T-cell (primary cell): Measurements from ENCODE around the gene MILR1. TPM values are rescaled to one million over a fixed set of nuclear protein-coding genes. Genes with fewer than 3 reads are reported as not detected.

Experiments used
- ATAC-seq, 4 experiments: fragments of 200-7000 bp in 3 of 4; fragments of 150-1000 bp in 1 of 4; cut with Tn5 transposase; replicated peaks in 1 of 4; 1 replicate in 3 of 4; 2 replicates in 1 of 4; pipeline ENCODE4 v1.10.0; 2021; ENCODE audit warnings: moderate library complexity in 3 of 4, mild to moderate bottlenecking in 2 of 4, moderate number of reproducible peaks in 1 of 4
- CTCF ChIA-PET, 2 donors: fragments of 300-600 bp; sonication (Branson Sonifier 250); formaldehyde crosslinking; loops; one replicate each; lab custom pipeline; 2022; ENCODE audit warnings: antibody characterized with exemption in 2 of 2; lab: Charles Lee
- POLR2A ChIA-PET, 2 donors: fragments of 300-600 bp; sonication (Branson Sonifier 250); formaldehyde crosslinking; loops; one replicate each; lab custom pipeline; 2022; ENCODE audit warnings: antibody characterized with exemption in 2 of 2; lab: Charles Lee
- DNase-seq, 35 experiments: peaks; one replicate each; pipeline versions ENCODE4 v3.0.0 to v3.0.0-alpha.2; 2013 to 2023
- H3K27ac ChIP-seq: one replicate; pipeline ENCODE4 v1.5.1; 2013; ENCODE audit warnings: low read length
- H3K27me3 ChIP-seq, 2 experiments: replicated peaks in 1 of 2; 1 replicate in 1 of 2; 2 replicates in 1 of 2; pipeline versions ENCODE4 v1.6.1 to v1.7.0; 2013; ENCODE audit warnings: low read length in 1 of 2, mixed read lengths in 1 of 2; ENCODE audit not compliant: control insufficient read depth in 2 of 2, insufficient read depth in 2 of 2; ENCODE audit errors: extremely low read depth in 1 of 2
- H3K36me3 ChIP-seq, 2 donors: 1 replicate in 1 of 2; 2 replicates in 1 of 2; pipeline versions ENCODE4 v1.6.1 to v1.7.0; 2013; ENCODE audit warnings: low read length in 1 of 2; ENCODE audit not compliant: control insufficient read depth in 2 of 2, insufficient read depth in 1 of 2; ENCODE audit errors: extremely low read depth in 1 of 2
- H3K4me1 ChIP-seq, 2 experiments: 1 replicate in 1 of 2; 2 replicates in 1 of 2; pipeline versions ENCODE4 v1.6.1 to v1.7.0; 2013; ENCODE audit warnings: low read length in 2 of 2, mixed read lengths in 1 of 2; ENCODE audit not compliant: insufficient read depth in 2 of 2, control insufficient read depth in 1 of 2; ENCODE audit errors: extremely low read depth in 1 of 2
- H3K4me3 ChIP-seq, 2 donors: 1 replicate in 1 of 2; 2 replicates in 1 of 2; pipeline versions ENCODE4 v1.5.1 to v1.7.0; 2013; ENCODE audit warnings: mild to moderate bottlenecking in 2 of 2, low read length in 1 of 2, moderate library complexity in 1 of 2; ENCODE audit not compliant: control insufficient read depth in 1 of 2; ENCODE audit errors: extremely low read depth in 1 of 2
- H3K9me3 ChIP-seq: 2 replicates; pipeline ENCODE4 v1.7.0; 2013
- H3K27ac Mint-ChIP-seq, 2 donors: one replicate each; pipeline ENCODE4 v1.8.0; 2020 to 2021; ENCODE audit warnings: mild to moderate bottlenecking in 2 of 2, mixed read lengths in 2 of 2
- H3K27me3 Mint-ChIP-seq, 2 donors: one replicate each; pipeline ENCODE4 v1.8.0; 2021 to 2022; ENCODE audit warnings: mixed read lengths in 2 of 2
- H3K36me3 Mint-ChIP-seq: one replicate; pipeline ENCODE4 v1.8.0; 2021; ENCODE audit warnings: mixed read lengths
- H3K4me1 Mint-ChIP-seq, 3 donors: one replicate each; pipeline ENCODE4 v1.8.0; 2020 to 2022; ENCODE audit warnings: mixed read lengths in 3 of 3, mild to moderate bottlenecking in 1 of 3
- H3K4me3 Mint-ChIP-seq, 3 donors: one replicate each; pipeline ENCODE4 v1.8.0; 2020 to 2022; ENCODE audit warnings: mild to moderate bottlenecking in 3 of 3, mixed read lengths in 3 of 3, moderate library complexity in 3 of 3
- H3K9me3 Mint-ChIP-seq, 3 donors: one replicate each; pipeline ENCODE4 v1.8.0; 2020 to 2022; ENCODE audit warnings: mixed read lengths in 3 of 3
- WGBS: methylation state at CpG from one replicate; pipeline ENCODE4 v1.1.5; 2013; ENCODE audit warnings: missing lambda C conversion rate; ENCODE audit not compliant: insufficient coverage; 5-methylcytosine and 5-hydroxymethylcytosine counted together
- total RNA-seq, 35 experiments: library from RNA in 6 of 35; stranded (reverse) in 6 of 35; fragments of 120-200 nt in 1 of 35; gene quantifications; one replicate each; pipeline versions ENCODE4 v1.2.1 to v1.2.4 and lab custom pipeline; 2013 to 2026

MILR1 gene, protein sequence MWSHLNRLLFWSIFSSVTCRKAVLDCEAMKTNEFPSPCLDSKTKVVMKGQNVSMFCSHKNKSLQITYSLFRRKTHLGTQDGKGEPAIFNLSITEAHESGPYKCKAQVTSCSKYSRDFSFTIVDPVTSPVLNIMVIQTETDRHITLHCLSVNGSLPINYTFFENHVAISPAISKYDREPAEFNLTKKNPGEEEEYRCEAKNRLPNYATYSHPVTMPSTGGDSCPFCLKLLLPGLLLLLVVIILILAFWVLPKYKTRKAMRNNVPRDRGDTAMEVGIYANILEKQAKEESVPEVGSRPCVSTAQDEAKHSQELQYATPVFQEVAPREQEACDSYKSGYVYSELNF
- total RNA-seq (under 1 TPM in 2 of 5 donors, not detected in 3; 0.22 to 0.76 TPM), total RNA-seq (lab: John Stamatoyannopoulos, UW) (0 to 2.8 (median 0.12) reads per million in 29 experiments)
- total RNA-seq (2013): 0.87 TPM

DNA sequence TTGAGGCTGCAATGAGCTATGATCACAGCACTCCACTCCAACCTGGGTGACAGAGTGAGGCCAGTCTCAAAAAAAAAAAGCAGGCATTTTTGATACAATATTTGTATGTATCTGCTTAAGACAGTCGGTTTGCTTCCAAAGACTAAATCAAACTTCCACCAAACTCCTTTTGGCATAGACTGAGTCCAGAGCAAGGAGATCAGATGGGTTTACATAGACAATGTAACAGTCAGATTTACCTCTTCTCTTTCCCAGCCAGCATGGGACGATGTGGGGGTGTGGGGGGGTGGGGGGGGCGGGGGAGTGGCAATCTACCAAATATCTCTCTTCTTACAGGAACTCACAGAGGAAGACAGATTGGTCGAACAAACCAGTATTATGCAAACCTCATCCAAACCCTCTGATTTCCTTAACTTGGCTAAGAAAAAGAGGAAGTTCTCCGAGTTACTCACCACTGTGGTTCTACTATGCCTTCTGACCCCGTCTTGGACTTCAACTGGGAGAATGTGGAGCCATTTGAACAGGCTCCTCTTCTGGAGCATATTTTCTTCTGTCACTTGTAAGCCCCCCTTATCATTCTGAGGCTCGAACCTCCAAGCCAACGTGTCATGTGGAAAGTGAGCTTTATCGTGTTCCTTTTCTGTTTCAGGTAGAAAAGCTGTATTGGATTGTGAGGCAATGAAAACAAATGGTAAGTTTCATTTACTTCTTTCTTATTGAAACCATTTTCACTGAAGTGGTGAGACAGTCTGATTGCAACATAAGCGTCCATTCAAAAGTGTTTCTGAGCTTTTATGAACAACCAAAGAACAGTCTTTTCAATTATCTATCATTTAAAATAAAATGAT, at the start of gene MILR1:
Gene MILR1, plus strand, starts transcription at position 451 of the 848 bp plus-strand sequence. Its CDS starts 54 bp downstream, at position 505.
- Histone ChIP-seq H3K9me3 (no peaks in the 10 kb centered on the region), H3K27ac (no peak within 1 kb of the TSS), H3K36me3 (no peaks in the 10 kb centered on the region), H3K4me3 (no peak within 1 kb of the TSS), H3K4me1 (no peaks in the 10 kb centered on the region), H3K27me3 (no peaks in the 10 kb centered on the region)
- ChIA-PET CTCF (interaction anchor here (0.6 to 1.0 kb wide), 2 partner anchors 29 to 263 kb away, joined by 3 read pairs; no protein-coding TSS in a partner anchor), POLR2A (interaction anchor here in 1 of 2 donors (1.0 kb wide), 1 partner anchor 55 kb away, joined by 3 read pairs; no protein-coding TSS in a partner anchor)
- Mint-ChIP-seq H3K9me3 (no peaks in the 10 kb centered on the region), H3K4me3 (peak within 1 kb of the TSS in 1 of 3 donors; percentile 51), H3K4me1 (peaks cover 6 to 20% (median 9%) of the 10 kb centered on the region in 3 donors), H3K36me3 (no peaks in the 10 kb centered on the region), H3K27ac (peak within 1 kb of the TSS; percentile 52 to 58), H3K27me3 (no peaks in the 10 kb centered on the region)
- 27% methylated on average over 3 of the region's 10 CpGs for WGBS
- ATAC-seq: peak in 1 of 4 experiments; percentile 52
- peak in 3 of 35 experiments; percentile 5 to 16 (median 16) for DNase-seq

DNA sequence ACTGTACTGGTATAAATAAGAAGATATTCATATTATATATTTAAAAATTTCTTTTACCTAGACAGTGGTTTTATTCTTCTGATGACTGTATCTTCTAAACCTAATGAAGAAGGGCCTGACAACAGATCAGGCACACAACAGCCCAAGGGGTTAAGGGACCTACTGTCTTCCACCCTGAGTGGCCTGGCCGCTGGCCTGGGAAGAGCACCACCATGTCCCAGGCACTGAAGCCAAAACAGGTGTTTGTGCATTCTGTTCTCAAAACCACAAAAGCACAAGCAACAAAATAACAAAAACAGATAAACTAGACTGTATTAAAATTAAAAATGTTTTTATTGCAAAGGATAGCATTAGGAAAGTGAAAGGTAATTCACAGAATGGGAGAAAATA, 49.2 kb upstream of the MILR1 start:
- H3K9me3 ChIP-seq: no peaks in the 10 kb centered on the region
- H3K36me3 Mint-ChIP-seq: no peaks in the 10 kb centered on the region
- CTCF ChIA-PET: no interaction called here
- ATAC-seq: no peak
- peak overlapping the region in 1 of 3 donors; percentile 6 for H3K4me3 Mint-ChIP-seq
- peaks cover 38 to 46% (median 39%) of the 10 kb centered on the region in 3 donors for H3K4me1 Mint-ChIP-seq
- no peaks in the 10 kb centered on the region for H3K27me3 ChIP-seq
- H3K27ac Mint-ChIP-seq: no peak overlapping the region
- no peak for DNase-seq
- H3K4me1 ChIP-seq: peaks cover 14 to 41% of the 10 kb centered on the region in 2 experiments
- H3K27me3 Mint-ChIP-seq: no peaks in the 10 kb centered on the region
- H3K27ac ChIP-seq: no peak overlapping the region
- H3K9me3 Mint-ChIP-seq: no peaks in the 10 kb centered on the region
- POLR2A ChIA-PET: no interaction called here
- WGBS: 67% methylated on average over 1 of the region's 1 CpG
- no peaks in the 10 kb centered on the region for H3K36me3 ChIP-seq
- H3K4me3 ChIP-seq: no peak overlapping the region

- no peaks in the 10 kb centered on the region for H3K36me3 ChIP-seq
- peak overlapping the region in 1 of 2 donors; percentile 44 for H3K27ac Mint-ChIP-seq
- H3K9me3 Mint-ChIP-seq: no peaks in the 10 kb centered on the region
- no peaks in the 10 kb centered on the region for H3K36me3 Mint-ChIP-seq
- CTCF ChIA-PET: no interaction called here
- peaks cover 35 to 42% (median 37%) of the 10 kb centered on the region in 3 donors for H3K4me1 Mint-ChIP-seq
- H3K4me3 ChIP-seq: no peak overlapping the region
- no CpG with 5 or more reads among the region's 7 CpGs for WGBS
- peaks cover 12 to 36% of the 10 kb centered on the region in 2 experiments for H3K4me1 ChIP-seq
- DNase-seq: no peak
- no peak overlapping the region for H3K27ac ChIP-seq
- POLR2A ChIA-PET: no interaction called here
- no peaks in the 10 kb centered on the region for H3K27me3 Mint-ChIP-seq
- ATAC-seq: no peak
- no peaks in the 10 kb centered on the region for H3K27me3 ChIP-seq
- no peak overlapping the region for H3K4me3 Mint-ChIP-seq
- no peaks in the 10 kb centered on the region for H3K9me3 ChIP-seq
These were observed 48.3 kb upstream of the MILR1 start for GRCh38 chr17:64400642-64401041.

- ATAC-seq: no peak
- Mint-ChIP-seq H3K4me1 (peaks cover 28 to 35% (median 31%) of the 10 kb centered on the region in 3 donors), H3K9me3 (no peaks in the 10 kb centered on the region), H3K4me3 (no peak overlapping the region), H3K36me3 (no peaks in the 10 kb centered on the region), H3K27me3 (no peaks in the 10 kb centered on the region), H3K27ac (no peak overlapping the region)
- ChIA-PET POLR2A (no interaction called here), CTCF (interaction anchor here (0.6 to 0.7 kb wide), 3 partner anchors 51 to 80 kb away, joined by 3 to 8 read pairs (median 8); no protein-coding TSS in a partner anchor)
- peaks cover 12 to 36% of the 10 kb centered on the region in 2 experiments for H3K4me1 ChIP-seq
- H3K36me3 ChIP-seq: no peaks in the 10 kb centered on the region
- 100% methylated on average over 1 of the region's 8 CpGs for WGBS
- DNase-seq: no peak
- H3K27ac ChIP-seq: no peak overlapping the region
- H3K9me3 ChIP-seq: no peaks in the 10 kb centered on the region
- H3K27me3 ChIP-seq: no peaks in the 10 kb centered on the region
- H3K4me3 ChIP-seq: no peak overlapping the region
These were observed 47.6 kb upstream of the MILR1 start for GRCh38 chr17:64401244-64401860.

DNA sequence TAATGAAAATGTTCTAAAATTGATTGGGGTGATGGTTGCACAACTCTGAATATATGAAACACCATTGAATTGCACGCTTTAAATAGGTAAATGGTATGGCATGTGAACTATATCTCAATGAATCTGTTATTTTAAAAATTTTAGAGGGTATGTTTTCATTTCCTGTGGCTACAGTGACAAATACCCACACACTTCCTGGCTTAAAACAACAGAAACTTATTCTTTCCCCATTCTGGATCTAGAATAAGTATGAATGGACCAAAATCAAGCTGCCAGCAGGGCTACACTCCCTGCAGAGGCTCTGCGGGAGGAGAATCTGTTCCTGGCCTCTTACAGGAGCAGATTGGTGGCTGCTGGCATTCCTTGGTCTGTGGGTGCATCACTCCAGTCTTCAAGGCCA, 47.0 kb upstream of the MILR1 start:
- Mint-ChIP-seq H3K4me1 (peaks cover 29 to 33% (median 31%) of the 10 kb centered on the region in 3 donors), H3K27ac (peak overlapping the region in 1 of 2 donors; percentile 55), H3K27me3 (no peaks in the 10 kb centered on the region), H3K4me3 (no peak overlapping the region), H3K9me3 (no peaks in the 10 kb centered on the region), H3K36me3 (no peaks in the 10 kb centered on the region)
- Histone ChIP-seq H3K9me3 (no peaks in the 10 kb centered on the region), H3K4me3 (no peak overlapping the region), H3K4me1 (peaks cover 12 to 36% of the 10 kb centered on the region in 2 experiments), H3K27me3 (no peaks in the 10 kb centered on the region), H3K36me3 (no peaks in the 10 kb centered on the region), H3K27ac (no peak overlapping the region)
- ChIA-PET POLR2A (no interaction called here), CTCF (interaction anchor here (0.6 to 0.7 kb wide), 2 partner anchors 51 to 54 kb away, joined by 3 to 8 read pairs; no protein-coding TSS in a partner anchor)
- no peak for ATAC-seq
- no peak for DNase-seq
- no CpG with 5 or more reads among the region's 2 CpGs for WGBS

DNA sequence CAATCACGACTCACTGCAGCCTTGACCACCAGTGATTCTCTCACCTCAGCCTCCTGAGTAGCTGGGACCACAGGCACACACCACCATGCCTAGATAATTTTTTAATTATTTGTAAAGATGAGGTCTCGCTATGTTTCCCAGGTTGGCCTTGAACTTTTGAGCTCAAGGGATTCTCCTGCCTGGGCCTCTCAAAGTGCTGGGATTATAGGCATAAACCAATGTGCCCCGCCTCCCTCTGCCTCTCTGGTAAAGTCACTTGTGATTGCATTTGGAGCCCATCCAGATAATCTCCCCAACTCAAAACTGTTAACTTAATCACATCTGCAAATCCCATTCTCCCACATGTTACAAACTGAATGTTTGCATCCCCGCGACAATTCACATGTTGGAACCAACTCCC, 46.4 kb upstream of the MILR1 start:
- peaks cover 12 to 35% of the 10 kb centered on the region in 2 experiments for H3K4me1 ChIP-seq
- peaks cover 28 to 34% (median 31%) of the 10 kb centered on the region in 3 donors for H3K4me1 Mint-ChIP-seq
- no peak overlapping the region for H3K27ac ChIP-seq
- H3K36me3 Mint-ChIP-seq: no peaks in the 10 kb centered on the region
- POLR2A ChIA-PET: no interaction called here
- no peak overlapping the region for H3K4me3 Mint-ChIP-seq
- no peaks in the 10 kb centered on the region for H3K9me3 ChIP-seq
- H3K27me3 ChIP-seq: no peaks in the 10 kb centered on the region
- no peak overlapping the region for H3K27ac Mint-ChIP-seq
- H3K27me3 Mint-ChIP-seq: no peaks in the 10 kb centered on the region
- no peaks in the 10 kb centered on the region for H3K36me3 ChIP-seq
- H3K4me3 ChIP-seq: no peak overlapping the region
- ATAC-seq: no peak
- H3K9me3 Mint-ChIP-seq: no peaks in the 10 kb centered on the region
- no peak for DNase-seq
- CTCF ChIA-PET: no interaction called here
- 100% methylated on average over 1 of the region's 5 CpGs for WGBS
